ENCODE measurements around the gene NLGN1.

GRCh38 chr3:173863551-173863950, 466.0 kb downstream of the NLGN1 start:
- TF ChIP-seq POLR2A (IDR thresholded peaks at IDR 0.05) (no peak), EP300 (IDR thresholded peaks at IDR 0.05) (no peak)
- TF ChIP-seq, protein P1, sequence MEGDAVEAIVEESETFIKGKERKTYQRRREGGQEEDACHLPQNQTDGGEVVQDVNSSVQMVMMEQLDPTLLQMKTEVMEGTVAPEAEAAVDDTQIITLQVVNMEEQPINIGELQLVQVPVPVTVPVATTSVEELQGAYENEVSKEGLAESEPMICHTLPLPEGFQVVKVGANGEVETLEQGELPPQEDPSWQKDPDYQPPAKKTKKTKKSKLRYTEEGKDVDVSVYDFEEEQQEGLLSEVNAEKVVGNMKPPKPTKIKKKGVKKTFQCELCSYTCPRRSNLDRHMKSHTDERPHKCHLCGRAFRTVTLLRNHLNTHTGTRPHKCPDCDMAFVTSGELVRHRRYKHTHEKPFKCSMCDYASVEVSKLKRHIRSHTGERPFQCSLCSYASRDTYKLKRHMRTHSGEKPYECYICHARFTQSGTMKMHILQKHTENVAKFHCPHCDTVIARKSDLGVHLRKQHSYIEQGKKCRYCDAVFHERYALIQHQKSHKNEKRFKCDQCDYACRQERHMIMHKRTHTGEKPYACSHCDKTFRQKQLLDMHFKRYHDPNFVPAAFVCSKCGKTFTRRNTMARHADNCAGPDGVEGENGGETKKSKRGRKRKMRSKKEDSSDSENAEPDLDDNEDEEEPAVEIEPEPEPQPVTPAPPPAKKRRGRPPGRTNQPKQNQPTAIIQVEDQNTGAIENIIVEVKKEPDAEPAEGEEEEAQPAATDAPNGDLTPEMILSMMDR (IDR thresholded peaks at IDR 0.05), result no peak
